ENCODE data around the gene CEACAM8. TPM values are rescaled to one million over a fixed set of nuclear protein-coding genes. Genes with fewer than 3 reads are reported as not detected.
"Not testable (repeated sequence)": the region's sequence is repeated elsewhere in the genome, so short reads cannot be mapped to it uniquely, and the experiment has no call there.

CEACAM8 gene
- polyA plus RNA-seq, 1 donor = 0.22 TPM

DNA sequence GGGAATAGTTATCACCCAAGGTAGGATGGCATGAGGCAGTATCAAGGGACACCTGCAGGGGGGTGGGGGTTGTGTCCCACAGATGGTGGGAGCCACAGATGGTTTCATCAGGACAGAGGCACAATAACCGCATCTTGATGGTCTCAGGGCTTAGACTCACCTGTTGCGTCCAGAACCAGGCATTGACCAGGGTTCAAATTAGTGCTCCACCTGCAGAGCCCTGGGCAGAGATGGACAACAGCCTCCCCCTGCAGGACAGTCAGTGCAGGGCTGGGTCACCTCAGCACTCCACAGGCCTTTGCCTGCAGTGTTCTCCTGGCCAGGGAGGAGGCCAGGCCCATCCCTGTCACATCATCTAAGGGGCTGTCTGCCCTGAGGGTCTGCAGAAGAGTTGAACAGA is 51.9 kb downstream of the CEACAM8 start:
- DNase-seq = no peak

DNA sequence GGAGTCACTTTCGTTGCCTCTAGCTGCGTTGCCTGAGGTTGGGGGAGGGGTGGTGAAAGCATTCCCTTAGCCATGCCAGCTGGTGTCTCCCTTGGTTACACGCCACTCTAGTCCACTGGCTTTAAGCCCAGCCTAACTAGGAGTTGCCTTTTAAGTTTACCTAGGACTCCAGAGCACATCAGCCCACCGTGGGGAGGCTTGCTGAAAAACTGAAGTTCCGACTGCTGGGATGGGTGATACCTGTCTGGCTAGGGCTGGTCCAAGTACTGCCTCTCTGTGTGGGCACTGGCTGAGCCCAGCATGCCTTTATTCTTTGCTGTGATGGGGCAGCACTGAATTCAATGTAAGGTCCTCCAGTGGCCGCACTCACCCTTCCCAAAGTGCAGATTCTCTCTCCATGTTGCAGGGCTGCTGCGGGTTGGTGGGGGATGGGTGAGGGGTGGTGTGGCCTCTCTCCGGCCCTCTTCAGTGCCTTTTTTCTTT is 54.6 kb downstream of the CEACAM8 start:
- no peak for DNase-seq

DNA sequence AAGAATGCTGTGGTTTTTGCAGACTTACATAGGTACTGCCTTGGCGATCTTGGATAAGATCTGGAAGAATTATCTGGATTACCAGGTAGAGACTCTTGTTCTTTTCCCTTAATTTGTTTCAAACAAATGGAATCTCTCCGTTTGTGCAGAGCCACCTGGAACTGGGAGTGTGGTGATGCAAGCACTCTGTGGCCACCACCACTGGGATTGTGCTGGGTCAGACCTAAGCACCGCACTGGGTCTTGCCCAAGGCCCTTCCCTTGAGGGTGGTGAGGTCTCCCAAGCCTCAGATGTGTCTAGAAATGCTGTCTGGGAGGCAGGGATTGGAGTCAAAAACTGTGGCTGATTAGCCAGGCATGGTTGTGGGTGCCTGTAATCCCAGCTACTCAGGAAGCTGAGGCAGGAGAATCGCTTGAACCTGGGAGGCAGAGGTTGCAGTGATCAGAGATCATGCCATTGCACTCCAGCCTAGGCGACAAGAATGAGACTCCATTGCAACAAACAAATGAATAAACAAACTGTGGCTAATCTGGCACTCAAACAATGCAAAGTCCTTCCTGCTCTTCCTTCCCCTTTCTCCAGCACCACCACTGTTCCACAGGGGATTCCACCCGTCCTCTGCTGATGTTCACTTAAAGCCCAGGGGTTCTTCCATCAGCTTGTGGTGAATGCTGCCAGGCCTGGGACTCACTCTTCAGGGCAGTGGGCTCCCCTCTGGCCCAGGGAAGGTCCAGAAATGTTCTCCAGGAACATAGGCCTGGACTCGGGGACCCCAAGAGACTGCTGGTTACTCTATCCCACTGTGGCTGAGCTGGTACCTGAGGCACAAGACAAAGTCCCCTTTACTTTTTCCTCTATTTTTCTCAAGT is 55.6 kb downstream of the CEACAM8 start:
- no peak for DNase-seq

DNA sequence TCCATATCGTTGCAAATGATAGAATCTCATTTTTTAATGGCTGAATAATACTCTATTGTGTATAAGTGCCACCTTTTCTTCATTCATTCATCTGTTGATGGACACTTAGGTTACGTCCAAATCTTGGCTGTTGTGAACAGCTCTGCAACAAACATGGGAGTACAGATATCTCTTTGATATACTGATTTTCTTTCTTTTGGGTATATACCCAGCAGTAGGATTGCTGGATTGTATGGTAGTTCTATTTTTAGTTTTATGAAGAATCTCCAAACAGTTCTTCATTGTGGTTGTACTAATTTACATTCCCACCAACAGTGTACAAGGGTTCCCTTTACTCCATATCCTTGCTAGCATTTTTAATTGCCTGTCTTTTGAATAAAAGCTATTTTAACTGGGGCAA is 59.4 kb downstream of the CEACAM8 start:
- DNase-seq = not testable (repeated sequence)

DNA sequence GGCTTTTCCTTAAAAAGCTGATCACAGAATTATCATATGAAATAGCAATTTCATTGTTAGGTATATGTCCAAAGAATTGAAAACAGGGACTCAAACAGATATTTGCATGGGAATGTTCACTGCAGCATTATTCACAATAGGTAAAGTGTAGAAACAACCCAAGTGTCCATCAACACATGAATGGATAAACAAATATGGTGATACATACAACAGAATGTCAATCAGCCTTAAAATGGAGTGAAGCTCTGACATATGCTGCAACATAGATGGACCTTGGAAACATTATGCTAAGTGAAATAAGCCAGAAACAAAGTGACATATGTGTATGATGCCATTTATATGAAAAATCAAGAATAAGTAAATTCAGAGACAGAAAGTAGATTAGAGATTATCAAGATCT is 60.3 kb downstream of the CEACAM8 start:
- no peak for DNase-seq

DNA sequence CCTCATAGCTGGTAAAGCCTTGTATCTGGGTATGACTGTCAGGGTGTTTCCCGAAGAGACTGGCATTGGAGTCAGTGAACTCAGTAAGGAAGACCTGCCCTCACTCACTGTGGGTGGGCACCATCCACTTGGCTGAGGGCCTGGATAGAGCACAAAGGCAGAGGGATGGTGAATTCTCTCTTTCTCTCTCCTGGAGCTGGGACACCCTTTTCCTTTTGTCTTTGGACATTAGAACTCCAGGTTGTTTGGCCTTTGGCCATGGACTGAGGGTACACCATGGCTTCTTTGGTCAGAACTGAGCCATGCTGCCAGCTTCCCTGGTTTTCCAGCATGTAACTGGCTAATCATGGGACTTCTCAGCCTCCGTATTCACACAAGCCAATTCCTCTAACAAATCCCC is 61.8 kb downstream of the CEACAM8 start:
- DNase-seq = no peak

DNA sequence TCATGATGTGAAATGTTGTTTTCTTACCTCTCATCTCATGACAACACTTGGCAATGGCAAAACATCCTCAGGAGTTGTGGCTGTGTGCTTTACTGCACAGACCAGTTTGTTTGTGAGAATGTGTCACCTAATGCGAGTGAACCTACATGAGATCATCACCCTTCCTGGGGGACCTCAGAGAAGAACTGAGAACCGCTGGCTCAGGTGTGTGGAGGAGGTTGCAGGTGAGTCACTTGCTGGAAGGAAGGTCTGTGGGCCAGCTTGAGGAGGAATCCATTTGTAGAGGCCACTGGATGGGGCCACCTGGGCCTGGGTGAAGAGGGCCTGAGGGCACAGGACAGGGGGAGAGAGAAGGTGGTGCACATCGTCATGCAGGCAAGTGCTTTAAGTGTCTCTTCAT is 63.4 kb downstream of the CEACAM8 start:
- no peak for DNase-seq

Other genes starting within 250 kb of the CEACAM8 start
- gene CNFN, start 204.6 kb downstream of the CEACAM8 start, polyA plus RNA-seq (ENCODE audit: insufficient read length) = 0.55 TPM
- gene LIPE, start 167.5 kb downstream of the CEACAM8 start, polyA plus RNA-seq (ENCODE audit: insufficient read length) = 10.0 TPM
- not detected for gene CXCL17, start 152.0 kb downstream of the CEACAM8 start, polyA plus RNA-seq (ENCODE audit: insufficient read length)
- 11.9 TPM for gene CEACAM1, start 66.4 kb downstream of the CEACAM8 start, polyA plus RNA-seq (ENCODE audit: insufficient read length)
- gene PSG3, start 145.6 kb upstream of the CEACAM8 start, polyA plus RNA-seq (ENCODE audit: insufficient read length) = 0.13 TPM
- not detected for gene PSG8, start 170.8 kb upstream of the CEACAM8 start, polyA plus RNA-seq (ENCODE audit: insufficient read length)

Data from left kidney (tissue), 2 donors.